ENCODE measurements around the gene FOXN3.

DNA sequence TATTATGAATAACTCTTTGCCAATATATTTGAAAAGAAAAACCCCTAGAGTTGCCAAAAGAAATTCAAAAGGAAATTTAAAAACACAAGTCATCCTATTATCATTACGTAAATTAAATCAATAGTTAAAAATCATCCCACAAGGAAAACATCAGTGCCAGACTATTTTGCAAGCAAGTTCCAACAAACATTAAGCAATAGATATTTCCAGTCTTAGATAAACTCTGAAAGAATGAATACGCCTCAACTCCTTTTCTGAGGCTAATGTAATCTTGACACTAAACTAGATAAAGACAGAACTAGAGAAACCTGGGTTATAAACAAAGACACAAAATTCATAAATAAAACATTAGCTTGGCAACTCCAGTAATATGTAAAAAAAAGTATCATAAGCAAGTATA lies 245.9 kb downstream of the FOXN3 start:
- TF ChIP-seq, protein P1, sequence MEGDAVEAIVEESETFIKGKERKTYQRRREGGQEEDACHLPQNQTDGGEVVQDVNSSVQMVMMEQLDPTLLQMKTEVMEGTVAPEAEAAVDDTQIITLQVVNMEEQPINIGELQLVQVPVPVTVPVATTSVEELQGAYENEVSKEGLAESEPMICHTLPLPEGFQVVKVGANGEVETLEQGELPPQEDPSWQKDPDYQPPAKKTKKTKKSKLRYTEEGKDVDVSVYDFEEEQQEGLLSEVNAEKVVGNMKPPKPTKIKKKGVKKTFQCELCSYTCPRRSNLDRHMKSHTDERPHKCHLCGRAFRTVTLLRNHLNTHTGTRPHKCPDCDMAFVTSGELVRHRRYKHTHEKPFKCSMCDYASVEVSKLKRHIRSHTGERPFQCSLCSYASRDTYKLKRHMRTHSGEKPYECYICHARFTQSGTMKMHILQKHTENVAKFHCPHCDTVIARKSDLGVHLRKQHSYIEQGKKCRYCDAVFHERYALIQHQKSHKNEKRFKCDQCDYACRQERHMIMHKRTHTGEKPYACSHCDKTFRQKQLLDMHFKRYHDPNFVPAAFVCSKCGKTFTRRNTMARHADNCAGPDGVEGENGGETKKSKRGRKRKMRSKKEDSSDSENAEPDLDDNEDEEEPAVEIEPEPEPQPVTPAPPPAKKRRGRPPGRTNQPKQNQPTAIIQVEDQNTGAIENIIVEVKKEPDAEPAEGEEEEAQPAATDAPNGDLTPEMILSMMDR (IDR thresholded peaks at IDR 0.05), result no peak
- TF ChIP-seq POLR2A (IDR thresholded peaks at IDR 0.05), result no peak
